HL-60 (cell line): Measurements from ENCODE around the gene ANAPC5.

Source experiments
- CTCF ChIP-seq: IDR thresholded peaks from one replicate; pipeline ENCODE4 v1.5.1; 2011; ENCODE audit warnings: low read length, control low read depth, inconsistent platforms; ENCODE audit not compliant: insufficient read depth
- GABPA ChIP-seq: IDR thresholded peaks from 2 replicates; pipeline ENCODE4 v1.6.1; 2012; ENCODE audit warnings: low read depth
- POLR2AphosphoS5 ChIP-seq: IDR thresholded peaks from 2 replicates; pipeline ENCODE4 v1.6.1; 2012; ENCODE audit warnings: low read depth
- REST ChIP-seq: IDR thresholded peaks from 2 replicates; pipeline ENCODE4 v1.6.1; 2012; ENCODE audit warnings: low read depth; ENCODE audit not compliant: insufficient replicate concordance
- SPI1 ChIP-seq: IDR thresholded peaks from 2 replicates; pipeline ENCODE4 v1.6.1; 2012; ENCODE audit warnings: low read depth, mild to moderate bottlenecking, borderline replicate concordance

GRCh38 chr12:121379945-121380344 is 27.7 kb upstream of the ANAPC5 start:
- TF ChIP-seq CTCF (no peak), POLR2AphosphoS5 (no peak), GABPA (no peak), REST (no peak), SPI1 (no peak)
